Astrocyte of the spinal cord (primary cell): Measurements from ENCODE around the gene ALG12.

Experiments used
- DNase-seq: peaks from one replicate; pipeline ENCODE4 v3.0.0; 2011; ENCODE audit warnings: low read depth, low spot score
- H3K4me3 ChIP-seq: 2 replicates; pipeline ENCODE4 v1.5.1; 2011; ENCODE audit warnings: low read depth, mild to moderate bottlenecking, low read length, moderate library complexity
- in situ Hi-C: cut with HindIII; loops from 2 replicates; pipeline ENCODE4 v1.10.0; 2017; ENCODE audit warnings: low sequenced_read_pairs
- TF ChIP-seq, protein P1 (sequence below): IDR thresholded peaks from 2 replicates; pipeline ENCODE4 v1.5.1; 2012; ENCODE audit warnings: low read depth, mild to moderate bottlenecking, low read length, inconsistent platforms

Gene ALG12

GRCh38 chr22:49928555-49929210 is 10.4 kb upstream of the ALG12 start:
- TF ChIP-seq, protein P1, sequence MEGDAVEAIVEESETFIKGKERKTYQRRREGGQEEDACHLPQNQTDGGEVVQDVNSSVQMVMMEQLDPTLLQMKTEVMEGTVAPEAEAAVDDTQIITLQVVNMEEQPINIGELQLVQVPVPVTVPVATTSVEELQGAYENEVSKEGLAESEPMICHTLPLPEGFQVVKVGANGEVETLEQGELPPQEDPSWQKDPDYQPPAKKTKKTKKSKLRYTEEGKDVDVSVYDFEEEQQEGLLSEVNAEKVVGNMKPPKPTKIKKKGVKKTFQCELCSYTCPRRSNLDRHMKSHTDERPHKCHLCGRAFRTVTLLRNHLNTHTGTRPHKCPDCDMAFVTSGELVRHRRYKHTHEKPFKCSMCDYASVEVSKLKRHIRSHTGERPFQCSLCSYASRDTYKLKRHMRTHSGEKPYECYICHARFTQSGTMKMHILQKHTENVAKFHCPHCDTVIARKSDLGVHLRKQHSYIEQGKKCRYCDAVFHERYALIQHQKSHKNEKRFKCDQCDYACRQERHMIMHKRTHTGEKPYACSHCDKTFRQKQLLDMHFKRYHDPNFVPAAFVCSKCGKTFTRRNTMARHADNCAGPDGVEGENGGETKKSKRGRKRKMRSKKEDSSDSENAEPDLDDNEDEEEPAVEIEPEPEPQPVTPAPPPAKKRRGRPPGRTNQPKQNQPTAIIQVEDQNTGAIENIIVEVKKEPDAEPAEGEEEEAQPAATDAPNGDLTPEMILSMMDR = no peak
- in situ Hi-C loops = no loop called here
- no peak for DNase-seq
- no peak overlapping the region for H3K4me3 ChIP-seq

GRCh38 chr22:49928185-49928495 is 9.9 kb upstream of the ALG12 start:
- TF ChIP-seq, protein P1 = no peak
- DNase-seq = no peak
- H3K4me3 ChIP-seq = no peak overlapping the region
- in situ Hi-C loops = no loop called here

- TF ChIP-seq, protein P1 = no peak
- in situ Hi-C loops = no loop called here
- DNase-seq = no peak
- no peak overlapping the region for H3K4me3 ChIP-seq
Observed at GRCh38 chr22:49927483-49928184, 9.4 kb upstream of the ALG12 start.

- in situ Hi-C loops = no loop called here
- TF ChIP-seq, protein P1 = no peak
- DNase-seq = no peak
- H3K4me3 ChIP-seq = no peak overlapping the region
Observed at GRCh38 chr22:49926916-49927315, 8.7 kb upstream of the ALG12 start.

GRCh38 chr22:49925525-49926128 is 7.4 kb upstream of the ALG12 start:
- no peak for DNase-seq
- in situ Hi-C loops = no loop called here
- no peak overlapping the region for H3K4me3 ChIP-seq
- TF ChIP-seq, protein P1 = no peak

DNA sequence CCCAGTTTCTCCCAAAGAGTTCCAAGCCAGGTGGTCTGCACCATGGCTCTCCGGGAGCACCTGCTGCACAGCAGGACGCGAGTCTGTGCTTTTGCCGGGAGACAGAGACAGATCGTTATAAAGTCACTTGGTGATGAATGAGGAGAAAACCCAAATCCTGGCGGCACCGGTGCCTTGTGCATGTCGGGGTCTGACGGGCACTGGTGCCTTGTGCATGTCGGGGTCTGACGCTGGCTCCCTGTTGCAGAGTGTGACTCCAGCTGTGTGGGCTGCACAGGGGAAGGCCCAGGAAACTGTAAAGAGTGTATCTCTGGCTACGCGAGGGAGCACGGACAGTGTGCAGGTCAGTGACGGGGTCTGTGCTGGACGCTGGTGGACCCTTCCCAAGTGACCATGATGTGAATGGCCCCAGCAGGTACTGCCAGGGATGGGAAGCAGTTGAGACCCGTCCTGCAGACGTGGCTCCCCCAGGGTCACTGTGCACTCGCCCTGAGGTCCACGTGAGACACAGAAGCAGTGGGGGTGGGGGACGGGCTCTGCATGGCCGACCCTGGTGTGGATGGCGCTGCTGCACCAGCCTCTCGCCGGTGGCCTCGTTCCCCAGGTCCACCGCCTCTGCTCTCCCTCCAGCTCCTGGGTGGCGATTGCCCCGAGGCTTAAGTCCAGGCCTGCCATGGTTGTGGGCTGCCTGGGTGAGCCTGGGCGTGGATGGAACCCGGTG is 6.0 kb upstream of the ALG12 start:
- TF ChIP-seq, protein P1 = no peak
- in situ Hi-C loops = no loop called here
- DNase-seq = no peak
- no peak overlapping the region for H3K4me3 ChIP-seq
